HG03520 (cell line): ENCODE results near the gene MAPK8IP1.
"Not testable (repeated sequence)": the region's sequence is repeated elsewhere in the genome, so short reads cannot be mapped to it uniquely, and the experiment has no call there.

ENCODE experiments used
- ATAC-seq: cut with Tn5 transposase; IDR thresholded peaks from one replicate; pipeline ENCODE4 v1.9.1; 2021; ENCODE audit warnings: mild to moderate bottlenecking, moderate library complexity; ENCODE audit not compliant: unreplicated experiment

The MAPK8IP1 gene

GRCh38 chr11:45885274-45885920 is at the start of gene MAPK8IP1:
MAPK8IP1 (plus strand) TSS chr11:45885651; CDS start chr11:45885821, 170 bp downstream.
- ATAC-seq = peak; percentile 60

GRCh38 chr11:45839204-45839603 is 46.2 kb upstream of the MAPK8IP1 start:
- no peak for ATAC-seq

- not testable (repeated sequence) for ATAC-seq
These were observed 45.2 kb upstream of the MAPK8IP1 start for GRCh38 chr11:45840251-45840650.

- ATAC-seq = no peak
These were observed 42.1 kb upstream of the MAPK8IP1 start for GRCh38 chr11:45843158-45843924.

GRCh38 chr11:45844822-45845578 is 40.5 kb upstream of the MAPK8IP1 start:
- ATAC-seq = no peak

GRCh38 chr11:45846174-45846675 is 39.2 kb upstream of the MAPK8IP1 start:
- no peak for ATAC-seq

- peak; percentile 88 for ATAC-seq
These were observed 38.2 kb upstream of the MAPK8IP1 start, which contains the start of gene CRY2 for GRCh38 chr11:45846974-45847910. CRY2 (plus strand) TSS chr11:45847475; CDS start chr11:45847491, 16 bp downstream.

GRCh38 chr11:45847911-45848316 is 37.5 kb upstream of the MAPK8IP1 start:
- peak; percentile 4 for ATAC-seq

- no peak for ATAC-seq
These were observed 36.8 kb upstream of the MAPK8IP1 start for GRCh38 chr11:45848654-45849081.

GRCh38 chr11:45850446-45850845 is 35.0 kb upstream of the MAPK8IP1 start:
- no peak for ATAC-seq

GRCh38 chr11:45851228-45851627 is 34.2 kb upstream of the MAPK8IP1 start:
- ATAC-seq = no peak

GRCh38 chr11:45852018-45852711 is 33.3 kb upstream of the MAPK8IP1 start:
- ATAC-seq = no peak

GRCh38 chr11:45852712-45853101 is 32.7 kb upstream of the MAPK8IP1 start:
- ATAC-seq = no peak

- ATAC-seq = no peak
These were observed 31.9 kb upstream of the MAPK8IP1 start for GRCh38 chr11:45853332-45854219.

GRCh38 chr11:45855308-45855707 is 30.1 kb upstream of the MAPK8IP1 start:
- ATAC-seq = no peak

- ATAC-seq = no peak
These were observed 29.4 kb upstream of the MAPK8IP1 start for GRCh38 chr11:45856044-45856468.

GRCh38 chr11:45857961-45858474 is 27.4 kb upstream of the MAPK8IP1 start:
- no peak for ATAC-seq

- ATAC-seq = no peak
These were observed 26.6 kb upstream of the MAPK8IP1 start for GRCh38 chr11:45858751-45859398.
